HepG2 (cell line): Measurements from ENCODE around the gene NELFB. TPM values are rescaled to one million over a fixed set of nuclear protein-coding genes. Genes with fewer than 3 reads are reported as not detected.

Experiments
- ATF3 ChIP-seq: sonication (generic); formaldehyde crosslinking; IDR thresholded peaks from 2 replicates; pipeline ENCODE4 v1.4.0; 2020; ENCODE audit warnings: missing genetic modification reagents
- BCLAF1 ChIP-seq: fragments of 450-650 bp; IDR thresholded peaks from 2 replicates; pipeline ENCODE4 v1.6.1; 2017; ENCODE audit warnings: mild to moderate bottlenecking
- DRAP1 ChIP-seq: IDR thresholded peaks from 2 replicates; pipeline ENCODE4 v1.6.1; 2016; ENCODE audit warnings: missing genetic modification reagents, missing compliant biosample characterization
- ETV5 ChIP-seq: IDR thresholded peaks from 2 replicates; pipeline ENCODE4 v1.6.1; 2018; ENCODE audit warnings: missing biosample characterization, missing genetic modification reagents, inconsistent platforms, borderline replicate concordance
- HBP1 ChIP-seq: IDR thresholded peaks from 2 replicates; pipeline ENCODE4 v1.6.1; 2016; ENCODE audit warnings: low read depth, control low read depth
- LCORL ChIP-seq, 2 experiments: fragments of 450-650 bp in 1 of 2; sonication (generic) in 1 of 2; formaldehyde crosslinking in 1 of 2; IDR thresholded peaks; 2 replicates each; pipeline versions ENCODE4 v1.5.0 to v1.6.1; 2017 to 2020; ENCODE audit warnings: antibody characterized with exemption in 1 of 2, missing genetic modification reagents in 1 of 2
- MYC ChIP-seq: sonication (generic); formaldehyde crosslinking; IDR thresholded peaks from 2 replicates; pipeline ENCODE4 v1.9.0; 2021; ENCODE audit warnings: missing genetic modification reagents, borderline replicate concordance
- NFRKB ChIP-seq: fragments of 450-650 bp; IDR thresholded peaks from 2 replicates; pipeline ENCODE4 v1.6.1; 2017
- NR0B2 ChIP-seq: sonication (generic); formaldehyde crosslinking; IDR thresholded peaks from 2 replicates; pipeline ENCODE4 v1.4.0; 2020; ENCODE audit warnings: mild to moderate bottlenecking, missing genetic modification reagents
- STAG1 ChIP-seq: sonication (generic); formaldehyde crosslinking; IDR thresholded peaks from 2 replicates; pipeline ENCODE4 v1.4.0; 2020; ENCODE audit warnings: missing genetic modification reagents
- THAP11 ChIP-seq: IDR thresholded peaks from 2 replicates; pipeline ENCODE4 v1.6.1; 2016; ENCODE audit warnings: missing biosample characterization, missing genetic modification reagents
- ZFX ChIP-seq: sonication (generic); formaldehyde crosslinking; IDR thresholded peaks from 2 replicates; pipeline ENCODE4 v1.4.0; 2020; ENCODE audit warnings: mild to moderate bottlenecking, low read depth, missing genetic modification reagents, moderate library complexity
- ZNF263 ChIP-seq: sonication (generic); formaldehyde crosslinking; IDR thresholded peaks from 2 replicates; pipeline ENCODE4 v1.4.0; 2020; ENCODE audit warnings: missing genetic modification reagents
- ZNF276 ChIP-seq: sonication (generic); formaldehyde crosslinking; IDR thresholded peaks from 2 replicates; pipeline ENCODE4 v1.4.0; 2020; ENCODE audit warnings: mild to moderate bottlenecking, low read depth, missing genetic modification reagents
- ZNF660 ChIP-seq: sonication (generic); formaldehyde crosslinking; IDR thresholded peaks from 2 replicates; pipeline ENCODE4 v1.5.1; 2020; ENCODE audit warnings: mild to moderate bottlenecking, low read depth, missing genetic modification reagents, borderline replicate concordance
- ZNF780A ChIP-seq: sonication (generic); formaldehyde crosslinking; IDR thresholded peaks from 2 replicates; pipeline ENCODE4 v1.8.0; 2022; ENCODE audit warnings: mild to moderate bottlenecking, missing genetic modification reagents, moderate library complexity
- ZNF83 ChIP-seq: sonication (generic); formaldehyde crosslinking; IDR thresholded peaks from 2 replicates; pipeline ENCODE4 v1.4.0; 2020; ENCODE audit warnings: missing genetic modification reagents, mild to moderate bottlenecking, borderline replicate concordance
- polyA plus RNA-seq, 8 experiments: library from polyadenylated mRNA; depleted of rRNA in 3 of 8; stranded (reverse) in 7 of 8; unstranded in 1 of 8; fragments of >200 nt; fragmentation: Illumina TruSeq in 4 of 8; extraction: Trizol in 4 of 8; gene quantifications; 2 replicates each; pipeline versions ENCODE4 v1.2.1 to v1.2.3, GENCODE V29; 2011 to 2016; ENCODE audit warnings: low read depth in 4 of 8, missing spikeins in 1 of 8, mixed read lengths in 1 of 8; ENCODE audit not compliant: insufficient read depth in 1 of 8
- total RNA-seq, 5 experiments: library from RNA; depleted of rRNA; stranded (reverse); fragments of >200 nt; fragmentation: Illumina TruSeq; extraction: Trizol; gene quantifications; 2 replicates each; pipeline ENCODE4 v1.2.3, GENCODE V29; 2016; ENCODE audit warnings: low read depth in 1 of 5

NELFB gene
- total and polyA plus RNA-seq, 2 of the 13 experiments (the other 11 are each of a cell fraction or from before 2014, with no cell fraction given) = 26.5 to 45.8 TPM

- TF ChIP-seq NR0B2 (no peak), ATF3 (CRISPR knock-in tag) (no peak), ZNF83 (CRISPR knock-in tag) (no peak), HBP1 (no peak), NFRKB (no peak), ZNF263 (CRISPR knock-in tag) (peak; percentile 43; the same call in 1 of the 2 replicates), STAG1 (CRISPR knock-in tag) (peak; percentile 91), BCLAF1 (no peak), ETV5 (CRISPR knock-in tag) (peak; percentile 36; the same call in 1 of the 2 replicates), ZNF780A (CRISPR knock-in tag) (no peak), ZNF276 (CRISPR knock-in tag) (no peak), MYC (CRISPR knock-in tag) (peak; percentile 81; the same call in 1 of the 2 replicates), DRAP1 (0 out of 2 replicates have a peak, but pooled peaks have one; percentile 19), ZNF660 (no peak), LCORL (IDR thresholded peaks at IDR 0.05) (no peak), LCORL (CRISPR knock-in tag; IDR thresholded peaks at IDR 0.05) (no peak), ZFX (CRISPR knock-in tag) (peak; percentile 46; the same call in 1 of the 2 replicates), THAP11 (CRISPR knock-in tag) (peak; percentile 59)
Observed at GRCh38 chr9:137286975-137287383, 31.9 kb downstream of the NELFB start (continued).
